Measurements from ENCODE around the gene USP11. TPM values are rescaled to one million over a fixed set of nuclear protein-coding genes. Genes with fewer than 3 reads are reported as not detected.

Gene USP11
- total RNA-seq, 1 experiment from 2014 or later, result 61.2 TPM

DNA sequence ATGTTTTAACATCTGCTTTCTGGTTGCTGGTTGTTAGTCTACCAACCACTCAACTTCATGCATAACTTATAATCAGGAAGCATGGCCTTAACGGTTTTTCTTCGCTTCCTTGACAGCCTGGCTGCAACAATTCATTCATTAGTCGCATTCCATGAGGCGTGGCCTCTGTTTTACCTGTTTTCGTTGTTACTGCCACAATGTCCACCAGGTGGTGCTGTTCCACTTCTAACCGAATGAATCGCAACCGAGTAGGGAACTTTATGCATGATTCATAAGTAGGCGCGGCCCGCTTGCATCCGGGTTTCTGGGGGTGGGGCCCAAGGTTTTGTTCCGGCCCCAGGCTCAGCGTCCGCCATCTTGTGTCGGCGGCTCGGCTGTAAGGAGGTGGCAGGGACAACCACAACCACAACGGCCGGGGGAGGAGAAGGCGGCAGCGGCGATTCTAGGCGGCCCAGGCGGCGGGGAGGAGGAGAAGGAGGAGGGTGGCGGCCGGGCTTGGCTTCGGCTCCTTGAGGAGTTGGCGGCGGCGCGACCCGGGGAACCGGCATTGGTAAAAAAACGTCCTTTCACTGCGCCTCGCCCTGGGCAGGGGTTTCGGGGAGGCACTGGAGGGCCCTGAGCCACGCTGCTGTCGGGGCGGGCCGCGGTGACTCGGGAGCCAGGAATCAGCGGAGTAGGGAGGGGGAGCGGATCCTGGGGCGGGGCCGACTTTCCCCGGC is 39.2 kb upstream of the USP11 start, which contains the start of gene UBA1:
Gene UBA1, plus strand, starts transcription at position 355 of the 719 bp plus-strand sequence. CDS start 4,974 bp downstream, outside the sequence.
- Mint-ChIP-seq H3K36me3 (ENCODE audit: insufficient read depth, unreplicated experiment) (peaks cover 46% of the 10 kb centered on the region), H3K9me3 (ENCODE audit: unreplicated experiment) (no peaks in the 10 kb centered on the region), H3K4me3 (ENCODE audit: unreplicated experiment) (peak within 1 kb of the TSS; percentile 82), H3K27me3 (ENCODE audit: insufficient read depth, unreplicated experiment) (no peaks in the 10 kb centered on the region), H3K27ac (ENCODE audit: unreplicated experiment) (peak within 1 kb of the TSS; percentile 94), H3K4me1 (ENCODE audit: low read depth, unreplicated experiment) (peaks cover 9% of the 10 kb centered on the region)
- intact Hi-C loops (cut with micrococcal nuclease; ENCODE audit: unreplicated experiment), result loop anchor here (1.0 to 10.0 kb wide), 5 partner anchors 119 to 451 kb away; partner anchors contain the start of gene ZNF41
- peaks cover 3% of the 10 kb centered on the region; the same call in 1 of the 2 replicates for H3K4me1 ChIP-seq
- ChIA-PET POLR2A (interaction anchor here (1.0 kb wide), 1 partner anchor 119 kb away, joined by 4 read pairs; no protein-coding TSS in a partner anchor), CTCF (interaction anchor here (0.7 to 0.8 kb wide), 2 partner anchors 107 to 329 kb away, joined by 3 to 4 read pairs; no protein-coding TSS in a partner anchor)
- peak; percentile 91 to 92 for DNase-seq
- H3K27me3 ChIP-seq (replicated peaks; ENCODE audit: control insufficient read depth, insufficient read depth, low read length), result no peaks in the 10 kb centered on the region
- no peaks in the 10 kb centered on the region for H3K9me3 ChIP-seq
- TF ChIP-seq CTCF (IDR thresholded peaks at IDR 0.05; ENCODE audit: insufficient read depth in 1 of 2, low read depth in 1 of 2, low read length in 1 of 2, severe bottlenecking in 1 of 2, unreplicated experiment in 1 of 2), result peak; percentile 46
- peak within 1 kb of the TSS; percentile 75 for H3K4me3 ChIP-seq (ENCODE audit: low read depth, low read length)
- H3K36me3 ChIP-seq (ENCODE audit: control insufficient read depth, insufficient read depth, low read length), result no peaks in the 10 kb centered on the region
- BruUV-seq (replicated peaks), result no TSS peak

DNA sequence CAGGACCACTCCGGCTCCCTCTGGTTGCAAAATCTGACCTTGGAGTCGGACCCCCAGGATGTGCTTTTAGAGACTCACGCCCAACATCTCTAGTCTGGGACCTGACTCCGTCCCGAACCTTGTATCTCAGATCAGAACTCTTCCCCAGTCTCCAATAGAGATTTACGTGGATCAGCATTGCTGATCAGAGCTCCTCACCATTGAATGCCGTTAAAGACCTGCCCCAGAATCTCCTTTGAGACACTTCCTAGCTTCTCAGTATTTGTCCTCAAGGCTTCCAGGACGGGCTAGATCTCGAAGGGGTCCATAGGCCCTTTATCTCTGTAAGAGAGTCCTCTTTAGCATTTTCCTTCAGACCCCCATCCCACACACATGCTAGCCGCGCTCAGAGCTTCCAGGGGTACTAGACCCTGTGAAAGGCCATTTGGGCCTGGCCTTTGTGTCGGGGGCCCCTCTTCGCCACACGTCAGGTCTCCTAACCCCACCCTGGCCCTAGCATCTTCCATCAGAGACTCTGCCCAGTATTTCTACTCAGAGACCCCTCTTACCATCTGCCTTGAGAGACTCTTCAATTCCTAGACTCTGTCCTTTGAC is 38.5 kb upstream of the USP11 start:
- Histone ChIP-seq H3K36me3 (ENCODE audit: control insufficient read depth, insufficient read depth, low read length) (peaks cover 2% of the 10 kb centered on the region; the same call in 1 of the 2 replicates), H3K4me3 (ENCODE audit: low read depth, low read length) (peak overlapping the region; percentile 75), H3K4me1 (peaks cover 3% of the 10 kb centered on the region; the same call in 1 of the 2 replicates), H3K27me3 (replicated peaks; ENCODE audit: control insufficient read depth, insufficient read depth, low read length) (no peaks in the 10 kb centered on the region), H3K9me3 (no peaks in the 10 kb centered on the region)
- Mint-ChIP-seq H3K4me1 (ENCODE audit: low read depth, unreplicated experiment) (peaks cover 9% of the 10 kb centered on the region), H3K36me3 (ENCODE audit: insufficient read depth, unreplicated experiment) (peaks cover 52% of the 10 kb centered on the region), H3K4me3 (ENCODE audit: unreplicated experiment) (peak overlapping the region; percentile 82), H3K27ac (ENCODE audit: unreplicated experiment) (peak overlapping the region; percentile 94), H3K9me3 (ENCODE audit: unreplicated experiment) (no peaks in the 10 kb centered on the region), H3K27me3 (ENCODE audit: insufficient read depth, unreplicated experiment) (no peaks in the 10 kb centered on the region)
- DNase-seq, result no peak
- CTCF ChIA-PET, result interaction anchor here (0.8 kb wide), 1 partner anchor 328 kb away, joined by 3 read pairs; no protein-coding TSS in a partner anchor
- TF ChIP-seq CTCF (IDR thresholded peaks at IDR 0.05; ENCODE audit: insufficient read depth in 1 of 2, low read depth in 1 of 2, low read length in 1 of 2, severe bottlenecking in 1 of 2, unreplicated experiment in 1 of 2), result no peak
- intact Hi-C loops (cut with micrococcal nuclease; ENCODE audit: unreplicated experiment), result loop anchor here (5.0 to 10.0 kb wide), 2 partner anchors 288 to 451 kb away; partner anchors contain the start of gene ZNF41
- BruUV-seq (replicated peaks), result TSS peak; percentile 52
- POLR2A ChIA-PET, result interaction anchor here (1.0 kb wide), 1 partner anchor 118 kb away, joined by 4 read pairs; no protein-coding TSS in a partner anchor

DNA sequence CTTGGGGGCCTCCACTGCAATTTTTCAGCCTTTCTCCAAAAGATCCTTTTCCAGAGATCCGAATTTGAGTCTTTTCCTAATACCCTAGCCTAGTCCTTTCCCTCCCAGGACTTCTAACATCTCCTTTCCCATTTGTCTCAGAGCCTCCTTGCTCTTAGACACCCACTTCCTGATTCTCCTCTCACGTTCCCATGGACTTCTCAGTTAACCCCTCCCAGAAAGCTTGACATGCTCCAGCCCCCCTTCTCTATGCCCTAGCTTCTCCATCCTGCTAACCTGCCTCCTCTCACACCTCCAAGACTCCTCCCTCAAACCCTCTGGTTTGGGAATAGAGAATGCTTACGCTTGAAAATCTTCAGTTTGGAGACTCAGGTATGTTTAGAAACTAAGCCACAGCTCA is 36.7 kb upstream of the USP11 start:
- POLR2A ChIA-PET, result interaction anchor here (1.2 kb wide), 1 partner anchor 22 kb away, joined by 3 read pairs; no protein-coding TSS in a partner anchor
- H3K27ac Mint-ChIP-seq (ENCODE audit: unreplicated experiment), result peak overlapping the region; percentile 93
- CTCF ChIA-PET, result no interaction called here

More for the DNA sequence above, 36.7 kb upstream of the USP11 start:
- Histone ChIP-seq H3K27me3 (replicated peaks; ENCODE audit: control insufficient read depth, insufficient read depth, low read length) (no peaks in the 10 kb centered on the region), H3K4me1 (no peaks in the 10 kb centered on the region; the same call in 1 of the 2 replicates), H3K4me3 (ENCODE audit: low read depth, low read length) (no peak overlapping the region), H3K9me3 (no peaks in the 10 kb centered on the region), H3K36me3 (ENCODE audit: control insufficient read depth, insufficient read depth, low read length) (peaks cover 3% of the 10 kb centered on the region; the same call in 1 of the 2 replicates)
- Mint-ChIP-seq H3K4me1 (ENCODE audit: low read depth, unreplicated experiment) (peaks cover 9% of the 10 kb centered on the region), H3K4me3 (ENCODE audit: unreplicated experiment) (peak overlapping the region; percentile 82), H3K27me3 (ENCODE audit: insufficient read depth, unreplicated experiment) (no peaks in the 10 kb centered on the region), H3K9me3 (ENCODE audit: unreplicated experiment) (no peaks in the 10 kb centered on the region), H3K36me3 (ENCODE audit: insufficient read depth, unreplicated experiment) (peaks cover 56% of the 10 kb centered on the region)
- intact Hi-C loops (cut with micrococcal nuclease; ENCODE audit: unreplicated experiment), result loop anchor here (10.0 kb wide), 1 partner anchor 449 kb away; no protein-coding TSS in a partner anchor
- DNase-seq, result no peak
- BruUV-seq (replicated peaks), result no TSS peak
- TF ChIP-seq CTCF (IDR thresholded peaks at IDR 0.05; ENCODE audit: insufficient read depth in 1 of 2, low read depth in 1 of 2, low read length in 1 of 2, severe bottlenecking in 1 of 2, unreplicated experiment in 1 of 2), result no peak

Data from Caco-2 (cell line).